Breast epithelium (tissue), 3 donors: Measurements from ENCODE around the gene STAMBPL1.
A peak's percentile ranks its signal among the peaks of the same experiment; 100 is the strongest.

Source experiments
- POLR2AphosphoS5 ChIP-seq, 3 donors: sonication (generic); formaldehyde crosslinking; IDR thresholded peaks; one replicate each; pipeline ENCODE4 v1.6.1; 2017; ENCODE audit warnings: antibody characterized with exemption in 3 of 3
- TF ChIP-seq, protein P1 (sequence below), 3 donors: fragments of 450-650 bp; IDR thresholded peaks; one replicate each; pipeline ENCODE4 v1.5.1; 2016 to 2017; ENCODE audit warnings: antibody characterized with exemption in 3 of 3, mild to moderate bottlenecking in 3 of 3, moderate library complexity in 3 of 3

- TF ChIP-seq POLR2AphosphoS5 (IDR thresholded peaks at IDR 0.05): peak; percentile 27 to 73 (median 39)
- TF ChIP-seq, protein P1, sequence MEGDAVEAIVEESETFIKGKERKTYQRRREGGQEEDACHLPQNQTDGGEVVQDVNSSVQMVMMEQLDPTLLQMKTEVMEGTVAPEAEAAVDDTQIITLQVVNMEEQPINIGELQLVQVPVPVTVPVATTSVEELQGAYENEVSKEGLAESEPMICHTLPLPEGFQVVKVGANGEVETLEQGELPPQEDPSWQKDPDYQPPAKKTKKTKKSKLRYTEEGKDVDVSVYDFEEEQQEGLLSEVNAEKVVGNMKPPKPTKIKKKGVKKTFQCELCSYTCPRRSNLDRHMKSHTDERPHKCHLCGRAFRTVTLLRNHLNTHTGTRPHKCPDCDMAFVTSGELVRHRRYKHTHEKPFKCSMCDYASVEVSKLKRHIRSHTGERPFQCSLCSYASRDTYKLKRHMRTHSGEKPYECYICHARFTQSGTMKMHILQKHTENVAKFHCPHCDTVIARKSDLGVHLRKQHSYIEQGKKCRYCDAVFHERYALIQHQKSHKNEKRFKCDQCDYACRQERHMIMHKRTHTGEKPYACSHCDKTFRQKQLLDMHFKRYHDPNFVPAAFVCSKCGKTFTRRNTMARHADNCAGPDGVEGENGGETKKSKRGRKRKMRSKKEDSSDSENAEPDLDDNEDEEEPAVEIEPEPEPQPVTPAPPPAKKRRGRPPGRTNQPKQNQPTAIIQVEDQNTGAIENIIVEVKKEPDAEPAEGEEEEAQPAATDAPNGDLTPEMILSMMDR (IDR thresholded peaks at IDR 0.05): no peak
Observed at GRCh38 chr10:88938039-88938438, 58.0 kb downstream of the STAMBPL1 start.
